Measurements from ENCODE around the gene SYT15.
"Not testable (repeated sequence)": the region's sequence is repeated elsewhere in the genome, so short reads cannot be mapped to it uniquely, and the experiment has no call there.

Gene SYT15

GRCh38 chr10:46588221-46588620 is 9.3 kb downstream of the SYT15 start:
- DNase-seq (ENCODE audit: low read depth in 2 of 2): not testable (repeated sequence)

DNA sequence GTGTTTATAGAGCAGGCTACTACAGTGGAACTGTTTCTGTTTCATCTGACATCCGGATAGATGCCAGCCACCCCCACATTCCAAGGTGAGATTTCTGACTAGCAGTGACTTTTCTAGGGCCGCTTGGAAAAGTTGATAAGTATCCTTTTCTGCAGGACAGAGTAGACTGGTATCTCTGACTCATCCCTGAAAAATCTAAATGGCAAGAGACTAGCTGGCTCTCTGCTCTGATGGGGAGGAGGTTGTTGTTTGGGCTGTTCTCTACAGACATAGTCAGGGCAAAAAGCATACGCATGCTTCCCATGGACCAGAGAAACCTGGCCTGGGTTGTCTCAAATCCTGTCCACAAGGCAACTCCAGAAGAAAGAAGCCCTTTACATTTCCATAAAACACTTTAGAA is 10.7 kb downstream of the SYT15 start:
- not testable (repeated sequence) for DNase-seq (ENCODE audit: low read depth in 2 of 2)

- not testable (repeated sequence) for DNase-seq (ENCODE audit: low read depth in 2 of 2)
Measured at GRCh38 chr10:46591053-46591452, 12.1 kb downstream of the SYT15 start.

GRCh38 chr10:46593307-46593706 is 14.4 kb downstream of the SYT15 start:
- DNase-seq (ENCODE audit: low read depth in 2 of 2): not testable (repeated sequence)

DNA sequence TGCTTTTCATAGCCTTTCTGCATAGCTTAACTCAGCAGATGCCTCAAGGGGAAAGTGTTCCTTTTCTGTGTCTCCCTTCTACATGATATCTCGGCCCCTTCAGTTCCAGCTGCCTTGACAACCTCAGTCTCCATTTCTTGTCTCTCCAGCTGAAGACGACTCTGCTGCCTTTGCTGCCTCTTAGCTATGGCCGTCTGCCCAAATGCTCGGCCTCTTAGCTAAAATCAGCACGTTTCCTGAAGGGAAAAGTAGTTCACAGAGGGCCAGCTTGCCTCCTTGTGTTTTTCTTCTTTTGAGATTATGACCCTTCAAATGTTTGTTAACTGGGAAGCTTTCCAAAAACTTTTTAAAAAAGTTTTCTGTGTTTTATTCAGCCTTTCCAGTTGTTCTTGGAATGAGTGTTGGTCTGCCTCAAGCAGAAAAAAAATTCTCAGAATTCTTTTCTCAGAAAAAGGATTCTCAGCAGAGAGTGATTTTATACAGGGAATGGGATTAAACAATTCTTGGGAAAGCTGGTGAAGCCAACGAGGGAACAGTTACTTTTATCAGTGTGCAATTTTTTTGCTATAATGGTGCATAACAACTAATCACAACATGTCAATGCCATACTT is 15.6 kb downstream of the SYT15 start:
- DNase-seq (ENCODE audit: low read depth in 2 of 2): not testable (repeated sequence)

GRCh38 chr10:46596570-46596969 is 17.6 kb downstream of the SYT15 start:
- DNase-seq (ENCODE audit: low read depth in 2 of 2): not testable (repeated sequence)

DNA sequence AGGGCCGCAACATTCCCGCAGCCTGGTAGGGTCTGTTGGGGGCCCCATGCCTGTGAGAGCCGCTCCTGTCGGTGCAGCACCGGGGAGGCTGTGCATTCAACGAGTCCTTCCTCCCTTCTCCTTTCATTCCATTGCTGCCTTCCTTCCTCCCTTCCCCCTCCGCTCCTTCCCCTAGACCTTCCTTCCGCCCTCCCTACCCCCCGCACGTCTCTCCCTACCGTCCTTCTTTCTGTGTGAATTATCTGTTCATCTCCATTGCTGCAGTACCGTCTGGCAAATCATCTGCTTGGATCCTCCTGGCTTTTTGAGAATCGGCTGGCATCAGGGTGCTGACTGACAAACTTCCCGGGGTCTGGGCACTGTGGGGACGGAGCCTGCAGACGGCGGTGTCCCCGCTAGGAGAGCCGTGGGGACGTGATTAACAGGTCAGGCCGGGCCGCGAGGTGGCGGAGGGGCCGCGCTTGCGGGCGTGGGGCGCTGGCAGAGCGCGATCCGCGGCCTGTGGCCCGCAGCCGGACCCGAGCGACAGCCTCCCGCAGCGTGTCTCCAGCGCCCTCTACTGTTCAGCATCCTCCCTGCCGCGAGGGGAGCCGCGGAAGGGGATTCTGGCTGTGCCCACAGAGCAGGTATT is 18.8 kb downstream of the SYT15 start:
- DNase-seq (ENCODE audit: low read depth in 2 of 2): not testable (repeated sequence)

DNA sequence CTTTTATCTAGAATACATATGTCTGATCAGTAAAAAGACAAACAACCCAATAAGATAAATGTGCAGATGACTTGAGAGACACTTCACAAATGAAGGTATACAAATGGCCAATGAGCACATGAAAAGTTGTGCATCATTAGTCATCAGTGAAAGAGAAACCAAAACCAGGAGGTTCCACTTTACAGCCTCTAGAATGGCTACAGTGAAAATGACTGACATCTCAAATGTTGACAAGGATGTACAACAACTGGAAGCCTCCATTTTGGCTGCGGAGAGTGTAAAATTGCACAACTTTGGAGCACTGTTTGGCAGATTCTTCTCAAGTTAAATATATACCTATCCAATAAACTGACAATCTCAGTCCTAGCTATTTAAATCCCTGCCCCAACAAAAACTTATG is 21.6 kb downstream of the SYT15 start:
- DNase-seq (ENCODE audit: low read depth in 2 of 2): not testable (repeated sequence)

- DNase-seq (ENCODE audit: low read depth in 2 of 2): not testable (repeated sequence)
Measured at GRCh38 chr10:46615540-46615939, 36.6 kb downstream of the SYT15 start.

DNA sequence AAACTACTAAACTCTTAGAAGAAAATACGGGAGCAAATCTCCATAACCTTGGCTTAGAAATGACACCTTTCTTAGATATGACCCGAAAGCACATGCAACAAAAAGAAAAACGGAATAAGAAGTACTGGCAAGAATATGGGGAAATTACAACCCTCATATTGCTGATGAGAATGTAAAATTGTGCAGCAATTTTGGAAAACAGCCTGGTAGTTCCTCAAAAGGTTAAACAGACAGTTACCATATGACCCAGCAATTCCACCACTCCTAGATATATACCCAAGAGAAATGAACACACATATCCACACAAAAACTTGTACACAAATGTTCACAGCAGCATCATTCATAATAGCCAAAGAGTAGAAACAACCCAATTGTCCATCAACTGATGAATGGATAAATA is 37.3 kb downstream of the SYT15 start:
- not testable (repeated sequence) for DNase-seq (ENCODE audit: low read depth in 2 of 2)

- not testable (repeated sequence) for DNase-seq (ENCODE audit: low read depth in 2 of 2)
Measured at GRCh38 chr10:46617134-46617533, 38.2 kb downstream of the SYT15 start.

DNA sequence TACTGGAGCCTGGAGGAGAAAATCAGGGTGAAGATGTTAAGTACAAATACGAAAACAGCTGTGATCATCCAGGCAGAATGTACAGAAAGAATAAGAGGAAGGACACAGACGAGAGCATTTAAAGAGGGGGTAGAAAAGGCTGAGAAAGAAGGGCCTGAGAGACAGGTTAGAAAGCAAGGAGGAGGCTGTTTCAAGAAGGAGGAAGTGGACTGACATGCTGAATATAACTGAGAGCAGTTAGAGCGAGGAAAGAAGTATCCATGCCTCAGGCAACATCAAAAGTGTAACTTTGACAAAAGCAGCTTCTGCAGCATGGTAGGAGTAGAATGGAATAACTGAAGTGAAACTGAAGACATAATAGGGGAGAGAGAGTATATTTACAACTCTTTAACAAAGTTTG is 39.0 kb downstream of the SYT15 start:
- not testable (repeated sequence) for DNase-seq (ENCODE audit: low read depth in 2 of 2)

DNA sequence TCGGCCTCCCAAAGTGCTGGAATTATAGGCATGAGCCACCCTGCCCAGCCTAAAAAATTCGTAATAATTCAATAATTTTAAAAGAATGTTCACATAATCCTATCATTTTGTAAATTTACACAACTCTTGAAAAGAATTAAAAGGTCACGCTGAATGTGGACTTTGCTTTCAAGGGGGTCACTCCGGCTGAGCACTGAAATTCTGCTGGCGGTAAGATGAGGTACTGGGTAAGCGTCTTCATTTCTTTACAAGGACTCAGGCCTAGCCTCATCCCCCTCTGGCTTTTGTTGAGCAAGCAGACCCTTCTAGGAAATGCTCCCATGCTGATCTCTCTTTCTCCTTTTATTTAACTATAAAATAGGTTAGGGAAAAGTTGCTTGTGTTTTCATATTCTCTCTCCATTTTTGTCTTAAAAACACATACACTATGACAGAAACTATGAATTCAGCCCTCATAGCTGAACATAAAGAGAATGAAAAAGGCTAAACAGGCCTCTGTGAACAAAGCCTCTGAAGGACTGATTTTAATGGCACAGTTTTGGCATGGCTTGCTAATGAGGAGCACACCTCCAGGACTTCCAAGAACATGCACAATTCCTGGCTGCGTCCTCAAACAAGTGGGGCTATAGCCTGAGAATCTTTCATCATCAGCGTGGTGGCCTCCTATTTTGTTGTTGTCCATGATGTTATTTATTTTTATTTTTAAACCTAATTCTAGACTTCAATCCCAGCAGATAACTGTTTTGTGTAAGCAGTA is 45.1 kb downstream of the SYT15 start:
- DNase-seq (ENCODE audit: low read depth in 2 of 2): not testable (repeated sequence)

- DNase-seq (ENCODE audit: low read depth in 2 of 2): not testable (repeated sequence)
Measured at GRCh38 chr10:46629805-46630204, 50.9 kb downstream of the SYT15 start.

GRCh38 chr10:46630816-46631215 is 51.9 kb downstream of the SYT15 start:
- not testable (repeated sequence) for DNase-seq (ENCODE audit: low read depth in 2 of 2)

DNA sequence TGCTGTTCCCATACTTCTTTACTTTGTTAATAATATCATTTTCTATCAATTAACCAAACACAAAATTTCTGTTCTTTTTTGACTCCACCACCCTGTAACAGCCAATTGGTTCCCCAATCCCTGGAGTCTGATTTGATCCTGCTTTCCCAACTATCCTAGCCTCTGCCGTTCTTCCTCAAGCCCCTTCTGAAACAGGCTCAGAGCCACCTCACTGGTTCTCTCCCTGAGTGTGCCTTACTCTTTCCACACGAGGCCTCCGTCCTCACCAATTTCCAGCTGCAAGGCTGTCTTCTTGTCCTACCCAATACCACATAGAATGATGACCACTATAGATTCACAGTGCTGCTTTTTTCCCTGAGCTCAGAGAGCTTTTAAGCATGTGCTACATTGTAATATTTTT is 52.8 kb downstream of the SYT15 start:
- not testable (repeated sequence) for DNase-seq (ENCODE audit: low read depth in 2 of 2)

DNA sequence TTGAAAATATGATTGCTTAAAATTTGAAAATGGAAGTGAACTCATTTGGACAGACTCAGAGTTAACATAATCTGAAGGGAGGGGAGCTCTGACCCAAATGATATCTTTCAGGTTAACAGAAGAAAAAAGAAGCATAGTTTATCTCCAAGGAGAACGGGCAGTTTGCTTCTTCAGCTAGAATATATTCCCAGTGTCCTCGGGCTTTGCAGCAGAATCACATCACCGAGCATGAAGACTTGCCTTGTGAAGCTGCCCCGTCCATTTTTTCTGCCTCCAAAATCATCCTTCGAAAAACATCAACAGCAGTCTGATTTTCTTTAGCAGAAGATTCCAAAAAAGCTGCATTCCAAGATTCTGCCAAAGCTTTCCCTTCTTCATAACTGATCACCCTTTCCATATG is 55.8 kb downstream of the SYT15 start:
- not testable (repeated sequence) for DNase-seq (ENCODE audit: low read depth in 2 of 2)

DNA sequence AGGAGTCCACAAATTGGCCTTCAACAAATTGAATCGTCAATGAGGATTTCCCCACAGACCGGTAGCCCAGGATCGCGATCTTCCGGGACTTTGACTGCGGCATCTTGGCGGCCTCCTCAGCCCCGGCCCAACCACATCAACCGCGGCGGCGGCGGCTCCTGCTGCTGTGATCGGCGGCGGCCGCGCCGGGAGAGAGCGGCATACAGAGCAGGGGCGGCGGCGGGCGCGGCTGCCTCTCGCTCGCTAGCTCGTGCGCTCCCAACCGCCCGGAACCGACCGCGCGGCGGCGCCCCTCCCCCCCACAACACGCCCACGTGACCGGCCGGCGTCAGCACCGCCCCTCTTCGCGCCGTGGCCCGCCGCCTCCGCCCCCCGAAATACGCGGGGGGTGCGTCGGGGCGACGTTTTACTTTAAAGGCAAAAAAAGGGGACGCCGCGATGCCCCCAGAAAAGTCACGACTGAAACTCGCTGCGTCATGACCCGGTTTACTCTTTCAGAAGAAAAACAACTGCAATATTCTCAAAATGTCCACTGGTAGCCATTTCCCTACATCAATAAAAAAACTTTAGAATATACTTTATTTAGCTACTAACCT is 56.5 kb downstream of the SYT15 start:
- not testable (repeated sequence) for DNase-seq (ENCODE audit: low read depth in 2 of 2)

- DNase-seq (ENCODE audit: low read depth in 2 of 2): not testable (repeated sequence)
Measured at GRCh38 chr10:46640005-46640404, 61.1 kb downstream of the SYT15 start.

Data from fibroblast of skin of left biceps (primary cell).